ENCODE data around the gene GPHB5.
A peak's percentile ranks its signal among the peaks of the same experiment; 100 is the strongest.
"Not testable (repeated sequence)": the region's sequence is repeated elsewhere in the genome, so short reads cannot be mapped to it uniquely, and the experiment has no call there.

The GPHB5 gene

GRCh38 chr14:63318835-63319234 lies at the start of gene GPHB5:
Gene GPHB5, minus strand, starts transcription at chr14:63318935. Its CDS starts 1,086 bp downstream, at chr14:63317849.
- no peak for DNase-seq

GRCh38 chr14:63367742-63368364 lies 49.1 kb upstream of the GPHB5 start:
- DNase-seq = no peak

GRCh38 chr14:63362389-63362819 lies 43.7 kb upstream of the GPHB5 start:
- DNase-seq = peak; percentile 47 to 99 (median 87)

- peak in 2 of 3 experiments; percentile 61 to 88 for DNase-seq
Observed at GRCh38 chr14:63361790-63362189, 43.1 kb upstream of the GPHB5 start.

GRCh38 chr14:63357841-63358240 lies 39.1 kb upstream of the GPHB5 start:
- no peak for DNase-seq

- peak; percentile 66 to 94 (median 69) for DNase-seq
Observed at GRCh38 chr14:63345826-63346225, 27.1 kb upstream of the GPHB5 start.

GRCh38 chr14:63344336-63344735 lies 25.6 kb upstream of the GPHB5 start:
- no peak for DNase-seq

- DNase-seq = peak in 1 of 3 experiments; percentile 51
Observed at GRCh38 chr14:63343878-63344277, 25.1 kb upstream of the GPHB5 start.

GRCh38 chr14:63342371-63342770 lies 23.6 kb upstream of the GPHB5 start:
- DNase-seq = peak; percentile 49 to 81 (median 59)

- no peak for DNase-seq
Observed at GRCh38 chr14:63328787-63329737, 10.3 kb upstream of the GPHB5 start.

GRCh38 chr14:63326840-63327239 lies 8.1 kb upstream of the GPHB5 start:
- no peak for DNase-seq

- DNase-seq = peak in 1 of 3 experiments; percentile 46
Observed at GRCh38 chr14:63322897-63323573, 4.3 kb upstream of the GPHB5 start.

GRCh38 chr14:63322472-63322871 lies 3.7 kb upstream of the GPHB5 start:
- DNase-seq = no peak

- peak; percentile 18 to 54 (median 26) for DNase-seq
Observed at GRCh38 chr14:63308723-63309317, 9.9 kb downstream of the GPHB5 start.

GRCh38 chr14:63304429-63304828 lies 14.3 kb downstream of the GPHB5 start:
- DNase-seq = not testable (repeated sequence)

GRCh38 chr14:63301891-63302534 lies 16.7 kb downstream of the GPHB5 start:
- no peak for DNase-seq

GRCh38 chr14:63300854-63301253 lies 17.9 kb downstream of the GPHB5 start:
- DNase-seq = no peak

GRCh38 chr14:63299351-63300110 lies 19.2 kb downstream of the GPHB5 start:
- DNase-seq = no peak

- DNase-seq = peak in 1 of 3 experiments; percentile 23
Observed at GRCh38 chr14:63297372-63298063, 21.2 kb downstream of the GPHB5 start.

GRCh38 chr14:63296060-63296563 lies 22.6 kb downstream of the GPHB5 start:
- no peak for DNase-seq

- no peak for DNase-seq
Observed at GRCh38 chr14:63295231-63295685, 23.5 kb downstream of the GPHB5 start.
